ENCODE results near the gene TCAP.

DNA sequence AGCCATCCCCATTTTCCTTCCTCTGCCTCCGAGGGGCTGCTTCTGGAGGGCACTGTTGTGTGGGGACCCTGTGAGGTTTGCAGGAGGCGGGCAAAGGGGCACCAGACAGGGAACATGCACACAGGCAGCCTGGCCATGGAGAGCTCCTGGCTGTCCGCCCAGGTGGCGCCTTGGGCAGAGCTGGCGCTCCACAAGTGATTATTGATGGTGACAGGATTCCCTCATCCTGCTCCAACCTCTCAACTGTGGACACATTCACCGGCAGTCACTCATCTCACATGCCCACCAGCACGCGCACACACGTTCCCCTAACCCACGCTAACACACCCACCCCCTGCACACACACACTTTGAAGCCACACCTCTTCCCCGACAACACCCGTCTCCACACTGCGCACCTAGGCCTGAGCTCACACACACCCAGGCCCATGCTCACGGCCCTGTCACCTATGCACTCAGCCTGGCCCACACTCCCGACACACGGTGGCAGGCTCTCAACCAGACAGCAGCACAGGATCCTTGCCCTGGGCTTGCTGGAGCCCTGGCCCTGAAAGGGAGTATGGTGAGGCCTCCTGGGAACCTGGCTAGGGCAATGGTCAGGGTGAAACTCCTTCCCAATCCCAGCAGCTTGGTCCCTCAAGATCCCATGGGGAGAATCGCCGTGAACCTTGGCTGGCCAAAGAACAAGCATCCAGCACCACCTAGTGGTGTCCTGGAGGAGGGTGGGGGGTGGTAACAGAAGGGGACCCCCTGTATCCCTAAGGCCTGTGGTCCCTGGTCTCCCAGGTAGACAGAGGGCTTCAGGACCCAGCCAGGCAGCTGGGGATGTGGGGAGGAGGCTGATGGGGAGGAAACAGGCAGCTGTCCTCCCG lies 6.7 kb downstream of the TCAP start:
- TF ChIP-seq, protein P1, sequence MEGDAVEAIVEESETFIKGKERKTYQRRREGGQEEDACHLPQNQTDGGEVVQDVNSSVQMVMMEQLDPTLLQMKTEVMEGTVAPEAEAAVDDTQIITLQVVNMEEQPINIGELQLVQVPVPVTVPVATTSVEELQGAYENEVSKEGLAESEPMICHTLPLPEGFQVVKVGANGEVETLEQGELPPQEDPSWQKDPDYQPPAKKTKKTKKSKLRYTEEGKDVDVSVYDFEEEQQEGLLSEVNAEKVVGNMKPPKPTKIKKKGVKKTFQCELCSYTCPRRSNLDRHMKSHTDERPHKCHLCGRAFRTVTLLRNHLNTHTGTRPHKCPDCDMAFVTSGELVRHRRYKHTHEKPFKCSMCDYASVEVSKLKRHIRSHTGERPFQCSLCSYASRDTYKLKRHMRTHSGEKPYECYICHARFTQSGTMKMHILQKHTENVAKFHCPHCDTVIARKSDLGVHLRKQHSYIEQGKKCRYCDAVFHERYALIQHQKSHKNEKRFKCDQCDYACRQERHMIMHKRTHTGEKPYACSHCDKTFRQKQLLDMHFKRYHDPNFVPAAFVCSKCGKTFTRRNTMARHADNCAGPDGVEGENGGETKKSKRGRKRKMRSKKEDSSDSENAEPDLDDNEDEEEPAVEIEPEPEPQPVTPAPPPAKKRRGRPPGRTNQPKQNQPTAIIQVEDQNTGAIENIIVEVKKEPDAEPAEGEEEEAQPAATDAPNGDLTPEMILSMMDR (IDR thresholded peaks at IDR 0.05): peak; percentile 16 to 66 (median 58)
- TF ChIP-seq POLR2A (IDR thresholded peaks at IDR 0.05): no peak
